Neural cell (in vitro differentiated cells): ENCODE results near the gene GRHL1. TPM values are rescaled to one million over a fixed set of nuclear protein-coding genes. Genes with fewer than 3 reads are reported as not detected.

Experiments used
- H2AFZ ChIP-seq: fragments of 200-600, 300-800 bp; sonication (generic), shearing (Covaris generic); 2 replicates; pipeline ENCODE4 v1.6.0; 2014; ENCODE audit warnings: low read depth, mild to moderate bottlenecking, antibody characterized with exemption, low read length, moderate library complexity
- H3F3A ChIP-seq: fragments of 200-600 bp; shearing (Covaris generic); 2 replicates; pipeline ENCODE4 v1.6.1; 2016; ENCODE audit warnings: mild to moderate bottlenecking, moderate library complexity, mixed read lengths, antibody characterized with exemption, low read length; ENCODE audit not compliant: insufficient read depth, poor library complexity, severe bottlenecking
- H3K27ac ChIP-seq: fragments of 200-600, 300-800 bp; sonication (generic), shearing (Covaris generic); 2 replicates; pipeline ENCODE4 v1.5.1; 2014; ENCODE audit warnings: mild to moderate bottlenecking, low read length, moderate library complexity
- H3K27me3 ChIP-seq: fragments of 300-800, 200-600 bp; sonication (generic), shearing (Covaris generic); 2 replicates; pipeline ENCODE4 v1.6.0; 2014; ENCODE audit warnings: mild to moderate bottlenecking, low read depth, low read length, moderate library complexity; ENCODE audit not compliant: insufficient read depth
- H3K36me3 ChIP-seq: fragments of 300-800, 200-600 bp; sonication (generic), shearing (Covaris generic); 2 replicates; pipeline ENCODE4 v1.5.1; 2014; ENCODE audit warnings: mild to moderate bottlenecking, antibody characterized with exemption, low read length, moderate library complexity; ENCODE audit not compliant: insufficient read depth
- H3K4me2 ChIP-seq: fragments of 300-800, 200-600 bp; sonication (generic), shearing (Covaris generic); 2 replicates; pipeline ENCODE4 v1.6.0; 2014; ENCODE audit warnings: mild to moderate bottlenecking, low read length
- H3K4me3 ChIP-seq: fragments of 300-800, 200-600 bp; sonication (generic), shearing (Covaris generic); 2 replicates; pipeline ENCODE4 v1.5.1; 2014; ENCODE audit warnings: mild to moderate bottlenecking, low read length, moderate library complexity
- H3K79me2 ChIP-seq: fragments of 200-600 bp; shearing (Covaris generic); replicated peaks from 2 replicates; pipeline ENCODE4 v1.6.0; 2014; ENCODE audit warnings: mild to moderate bottlenecking, low read length, moderate library complexity; ENCODE audit not compliant: insufficient read depth
- H3K9ac ChIP-seq: fragments of 300-800, 200-600 bp; sonication (generic), shearing (Covaris generic); 2 replicates; pipeline ENCODE4 v1.6.1; 2016; ENCODE audit warnings: mild to moderate bottlenecking, low read length, mixed read lengths
- H3K9me2 ChIP-seq: fragments of 200-600 bp; shearing (Covaris generic); 2 replicates; pipeline ENCODE4 v1.6.1; 2016; ENCODE audit warnings: mild to moderate bottlenecking, low read length, mixed read lengths; ENCODE audit not compliant: insufficient read depth
- H3K9me3 ChIP-seq: fragments of 200-600, 300-800 bp; sonication (generic), shearing (Covaris generic); 2 replicates; pipeline ENCODE4 v1.6.1; 2016; ENCODE audit warnings: mild to moderate bottlenecking, mixed run types, low read length, moderate library complexity, mixed read lengths
- H4K20me1 ChIP-seq: fragments of 200-600 bp; shearing (Covaris generic); 2 replicates; pipeline ENCODE4 v1.6.1; 2016; ENCODE audit warnings: mild to moderate bottlenecking, mixed run types; ENCODE audit not compliant: insufficient read depth
- CTCF ChIP-seq: fragments of 450-650 bp; IDR thresholded peaks from 2 replicates; pipeline ENCODE4 v1.5.1; 2014; ENCODE audit warnings: antibody characterized with exemption, mild to moderate bottlenecking, moderate library complexity; ENCODE audit not compliant: poor library complexity, severe bottlenecking
- EP300 ChIP-seq: fragments of 450-650 bp; conservative IDR thresholded peaks from 2 replicates; pipeline ENCODE4 v1.6.1; 2014; ENCODE audit warnings: antibody characterized with exemption, mild to moderate bottlenecking, moderate library complexity; ENCODE audit not compliant: poor library complexity, severe bottlenecking
- EZH2 ChIP-seq: fragments of 200-600, 300-800 bp; shearing (Covaris generic), sonication (generic); IDR thresholded peaks from 2 replicates; pipeline ENCODE4 v1.6.1; 2014; ENCODE audit warnings: antibody characterized with exemption, low read length, borderline replicate concordance, mild to moderate bottlenecking; ENCODE audit not compliant: insufficient read depth, poor library complexity, severe bottlenecking
- MXI1 ChIP-seq: fragments of 450-650 bp; conservative IDR thresholded peaks from 2 replicates; pipeline ENCODE4 v1.6.1; 2014; ENCODE audit warnings: antibody characterized with exemption, mild to moderate bottlenecking; ENCODE audit not compliant: poor library complexity, severe bottlenecking
- POLR2AphosphoS5 ChIP-seq: IDR thresholded peaks from 2 replicates; pipeline ENCODE4 v1.6.1; 2012
- RAD21 ChIP-seq: fragments of 450-650 bp; conservative IDR thresholded peaks from 2 replicates; pipeline ENCODE4 v1.6.1; 2014; ENCODE audit warnings: antibody characterized with exemption, mild to moderate bottlenecking, moderate library complexity
- REST ChIP-seq: IDR thresholded peaks from 2 replicates; pipeline ENCODE4 v1.6.1; 2012; ENCODE audit warnings: borderline replicate concordance
- SMC3 ChIP-seq: fragments of 450-650 bp; conservative IDR thresholded peaks from 2 replicates; pipeline ENCODE4 v1.6.1; 2014; ENCODE audit warnings: antibody characterized with exemption, mild to moderate bottlenecking, moderate library complexity; ENCODE audit not compliant: poor library complexity
- TAF1 ChIP-seq: IDR thresholded peaks from 2 replicates; pipeline ENCODE4 v1.6.1; 2012; ENCODE audit warnings: low read depth
- polyA plus RNA-seq: library from polyadenylated mRNA; depleted of rRNA; stranded (reverse); fragments of >200 nt; gene quantifications from 2 replicates; pipeline ENCODE4 v1.2.3, GENCODE V29; 2014

The GRHL1 gene
- polyA plus RNA-seq, 1 donor from 2014 or later: 26.3 TPM

- Histone ChIP-seq H3K9me2 (no peaks in the 10 kb centered on the region), H2AFZ (no peak overlapping the region), H3K27me3 (no peaks in the 10 kb centered on the region), H3K79me2 (no peaks in the 10 kb centered on the region), H3K9ac (no peak overlapping the region), H3F3A (no peaks in the 10 kb centered on the region), H3K27ac (no peak overlapping the region), H3K9me3 (no peaks in the 10 kb centered on the region), H3K4me3 (no peak overlapping the region), H4K20me1 (no peaks in the 10 kb centered on the region), H3K36me3 (peaks cover 13% of the 10 kb centered on the region), H3K4me2 (no peak overlapping the region)
- TF ChIP-seq CTCF (no peak), REST (no peak), POLR2AphosphoS5 (no peak), EZH2 (no peak), RAD21 (no peak), EP300 (no peak), MXI1 (no peak)
Measured at GRCh38 chr2:9971105-9971818, 19.8 kb downstream of the GRHL1 start.

GRCh38 chr2:9971890-9972289 lies 20.4 kb downstream of the GRHL1 start:
- TF ChIP-seq RAD21 (no peak), SMC3 (no peak), EP300 (no peak), POLR2AphosphoS5 (no peak), CTCF (no peak), MXI1 (no peak), TAF1 (no peak), REST (no peak), EZH2 (no peak)
- no peak overlapping the region for H3K4me3 ChIP-seq
- H3K27me3 ChIP-seq: no peaks in the 10 kb centered on the region
- no peaks in the 10 kb centered on the region for H3F3A ChIP-seq
- H2AFZ ChIP-seq: no peak overlapping the region
- no peak overlapping the region for H3K4me2 ChIP-seq
- no peaks in the 10 kb centered on the region for H3K79me2 ChIP-seq
- H4K20me1 ChIP-seq: no peaks in the 10 kb centered on the region
- H3K9ac ChIP-seq: no peak overlapping the region
- H3K9me3 ChIP-seq: no peaks in the 10 kb centered on the region
- H3K27ac ChIP-seq: no peak overlapping the region
- peaks cover 13% of the 10 kb centered on the region for H3K36me3 ChIP-seq
- no peaks in the 10 kb centered on the region for H3K9me2 ChIP-seq
